ENCODE data around the gene GPC6. TPM values are rescaled to one million over a fixed set of nuclear protein-coding genes. Genes with fewer than 3 reads are reported as not detected.

Gene GPC6
- polyA plus RNA-seq, 1 donor from 2014 or later, result 9.0 TPM

GRCh38 chr13:93289842-93290241, 63.2 kb downstream of the GPC6 start:
- H3K9me2 ChIP-seq (ENCODE audit: insufficient read depth, low read length), result no peaks in the 10 kb centered on the region
- H3K79me2 ChIP-seq (replicated peaks; ENCODE audit: insufficient read depth, low read length), result peaks cover 6% of the 10 kb centered on the region
- no peak overlapping the region for H3K4me2 ChIP-seq (ENCODE audit: low read length)
- H4K20me1 ChIP-seq (ENCODE audit: insufficient read depth), result no peaks in the 10 kb centered on the region
- TF ChIP-seq EP300 (conservative IDR thresholded peaks at IDR 0.05; ENCODE audit: poor library complexity, severe bottlenecking) (no peak), SMC3 (conservative IDR thresholded peaks at IDR 0.05; ENCODE audit: poor library complexity) (no peak), EZH2 (IDR thresholded peaks at IDR 0.05; ENCODE audit: borderline replicate concordance, insufficient read depth, low read length, poor library complexity, severe bottlenecking) (no peak), REST (IDR thresholded peaks at IDR 0.05; ENCODE audit: borderline replicate concordance) (no peak), MXI1 (conservative IDR thresholded peaks at IDR 0.05; ENCODE audit: poor library complexity, severe bottlenecking) (no peak)
- H3K9ac ChIP-seq (ENCODE audit: low read length), result no peak overlapping the region
- H3K27me3 ChIP-seq (ENCODE audit: insufficient read depth, low read depth, low read length), result no peaks in the 10 kb centered on the region
- H2AFZ ChIP-seq (ENCODE audit: low read depth, low read length), result no peak overlapping the region
- H3K27ac ChIP-seq (ENCODE audit: low read length), result no peak overlapping the region
- H3K36me3 ChIP-seq (ENCODE audit: insufficient read depth, low read length), result no peaks in the 10 kb centered on the region
- no peak overlapping the region for H3K4me3 ChIP-seq (ENCODE audit: low read length)
- no peaks in the 10 kb centered on the region for H3K9me3 ChIP-seq (ENCODE audit: low read length)
- no peaks in the 10 kb centered on the region for H3F3A ChIP-seq (ENCODE audit: insufficient read depth, low read length, poor library complexity, severe bottlenecking)

DNA sequence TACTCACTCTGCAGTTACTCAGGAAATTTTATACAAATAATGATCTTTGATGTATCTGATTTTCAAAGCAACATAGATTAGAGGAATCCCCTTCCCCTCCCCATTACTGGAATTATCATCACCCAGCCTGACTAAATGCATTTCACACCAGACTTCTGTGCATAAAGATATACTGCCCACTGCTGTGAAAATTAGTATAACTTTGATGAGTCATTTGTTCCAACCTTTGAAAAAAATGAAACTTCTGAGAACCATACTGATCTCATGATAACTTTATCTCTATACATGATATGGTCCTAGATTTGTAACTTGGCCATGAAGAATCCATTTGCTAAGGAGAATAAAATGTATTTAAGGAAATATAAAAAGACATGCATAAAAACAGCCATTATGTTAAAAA, 63.9 kb downstream of the GPC6 start:
- no peak overlapping the region for H3K27ac ChIP-seq (ENCODE audit: low read length)
- H3K27me3 ChIP-seq (ENCODE audit: insufficient read depth, low read depth, low read length), result no peaks in the 10 kb centered on the region
- H3K9me2 ChIP-seq (ENCODE audit: insufficient read depth, low read length), result no peaks in the 10 kb centered on the region
- no peaks in the 10 kb centered on the region for H4K20me1 ChIP-seq (ENCODE audit: insufficient read depth)
- H2AFZ ChIP-seq (ENCODE audit: low read depth, low read length), result no peak overlapping the region
- H3K9me3 ChIP-seq (ENCODE audit: low read length), result no peaks in the 10 kb centered on the region
- no peaks in the 10 kb centered on the region for H3F3A ChIP-seq (ENCODE audit: insufficient read depth, low read length, poor library complexity, severe bottlenecking)
- H3K36me3 ChIP-seq (ENCODE audit: insufficient read depth, low read length), result no peaks in the 10 kb centered on the region
- no peak overlapping the region for H3K9ac ChIP-seq (ENCODE audit: low read length)
- no peak overlapping the region for H3K4me3 ChIP-seq (ENCODE audit: low read length)
- TF ChIP-seq, protein P1, sequence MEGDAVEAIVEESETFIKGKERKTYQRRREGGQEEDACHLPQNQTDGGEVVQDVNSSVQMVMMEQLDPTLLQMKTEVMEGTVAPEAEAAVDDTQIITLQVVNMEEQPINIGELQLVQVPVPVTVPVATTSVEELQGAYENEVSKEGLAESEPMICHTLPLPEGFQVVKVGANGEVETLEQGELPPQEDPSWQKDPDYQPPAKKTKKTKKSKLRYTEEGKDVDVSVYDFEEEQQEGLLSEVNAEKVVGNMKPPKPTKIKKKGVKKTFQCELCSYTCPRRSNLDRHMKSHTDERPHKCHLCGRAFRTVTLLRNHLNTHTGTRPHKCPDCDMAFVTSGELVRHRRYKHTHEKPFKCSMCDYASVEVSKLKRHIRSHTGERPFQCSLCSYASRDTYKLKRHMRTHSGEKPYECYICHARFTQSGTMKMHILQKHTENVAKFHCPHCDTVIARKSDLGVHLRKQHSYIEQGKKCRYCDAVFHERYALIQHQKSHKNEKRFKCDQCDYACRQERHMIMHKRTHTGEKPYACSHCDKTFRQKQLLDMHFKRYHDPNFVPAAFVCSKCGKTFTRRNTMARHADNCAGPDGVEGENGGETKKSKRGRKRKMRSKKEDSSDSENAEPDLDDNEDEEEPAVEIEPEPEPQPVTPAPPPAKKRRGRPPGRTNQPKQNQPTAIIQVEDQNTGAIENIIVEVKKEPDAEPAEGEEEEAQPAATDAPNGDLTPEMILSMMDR (IDR thresholded peaks at IDR 0.05; ENCODE audit: poor library complexity, severe bottlenecking), result no peak
- peaks cover 6% of the 10 kb centered on the region for H3K79me2 ChIP-seq (replicated peaks; ENCODE audit: insufficient read depth, low read length)
- no peak overlapping the region for H3K4me2 ChIP-seq (ENCODE audit: low read length)

DNA sequence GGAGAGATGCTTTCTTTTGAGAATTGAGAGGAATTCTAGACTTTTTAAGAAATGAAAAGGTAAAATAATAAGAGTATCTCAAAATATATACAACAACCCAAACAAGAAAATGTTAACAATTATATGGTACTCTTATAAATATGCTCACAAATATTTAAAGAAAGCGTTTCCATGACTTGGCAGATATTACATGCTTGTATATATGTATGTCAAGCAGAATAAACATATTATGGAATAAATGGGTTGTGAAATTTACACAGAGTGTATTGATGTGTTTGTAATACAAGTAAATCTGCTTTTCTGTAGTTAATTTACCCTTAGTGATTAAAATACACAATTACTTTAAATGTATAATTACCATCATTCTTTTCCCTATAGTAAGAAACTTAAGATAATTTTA, 65.8 kb downstream of the GPC6 start:
- H3K27ac ChIP-seq (ENCODE audit: low read length), result no peak overlapping the region
- H3K36me3 ChIP-seq (ENCODE audit: insufficient read depth, low read length), result no peaks in the 10 kb centered on the region
- H3K4me2 ChIP-seq (ENCODE audit: low read length), result no peak overlapping the region
- H4K20me1 ChIP-seq (ENCODE audit: insufficient read depth), result no peaks in the 10 kb centered on the region
- TF ChIP-seq SMC3 (conservative IDR thresholded peaks at IDR 0.05; ENCODE audit: poor library complexity), result no peak
- no peak for TF ChIP-seq EZH2 (IDR thresholded peaks at IDR 0.05; ENCODE audit: borderline replicate concordance, insufficient read depth, low read length, poor library complexity, severe bottlenecking)
- no peak for TF ChIP-seq RAD21 (conservative IDR thresholded peaks at IDR 0.05)
- no peak for TF ChIP-seq REST (IDR thresholded peaks at IDR 0.05; ENCODE audit: borderline replicate concordance)
- TF ChIP-seq EP300 (conservative IDR thresholded peaks at IDR 0.05; ENCODE audit: poor library complexity, severe bottlenecking), result no peak
- TF ChIP-seq POLR2AphosphoS5 (IDR thresholded peaks at IDR 0.05), result no peak
- TF ChIP-seq MXI1 (conservative IDR thresholded peaks at IDR 0.05; ENCODE audit: poor library complexity, severe bottlenecking), result no peak
- TF ChIP-seq TAF1 (IDR thresholded peaks at IDR 0.05; ENCODE audit: low read depth), result no peak
- TF ChIP-seq, protein P1 (IDR thresholded peaks at IDR 0.05; ENCODE audit: poor library complexity, severe bottlenecking), result no peak
- H3K9me3 ChIP-seq (ENCODE audit: low read length), result no peaks in the 10 kb centered on the region
- no peak overlapping the region for H3K4me3 ChIP-seq (ENCODE audit: low read length)
- no peaks in the 10 kb centered on the region for H3K27me3 ChIP-seq (ENCODE audit: insufficient read depth, low read depth, low read length)
- peaks cover 6% of the 10 kb centered on the region for H3K79me2 ChIP-seq (replicated peaks; ENCODE audit: insufficient read depth, low read length)
- H3K9me2 ChIP-seq (ENCODE audit: insufficient read depth, low read length), result no peaks in the 10 kb centered on the region
- no peaks in the 10 kb centered on the region for H3F3A ChIP-seq (ENCODE audit: insufficient read depth, low read length, poor library complexity, severe bottlenecking)
- H2AFZ ChIP-seq (ENCODE audit: low read depth, low read length), result no peak overlapping the region
- H3K9ac ChIP-seq (ENCODE audit: low read length), result no peak overlapping the region

Data from neural cell (in vitro differentiated cells).